ENCODE results near the gene RASIP1. TPM values are rescaled to one million over a fixed set of nuclear protein-coding genes. Genes with fewer than 3 reads are reported as not detected.

Gene RASIP1
- total RNA-seq, 1 donor from 2014 or later: 31.2 TPM

DNA sequence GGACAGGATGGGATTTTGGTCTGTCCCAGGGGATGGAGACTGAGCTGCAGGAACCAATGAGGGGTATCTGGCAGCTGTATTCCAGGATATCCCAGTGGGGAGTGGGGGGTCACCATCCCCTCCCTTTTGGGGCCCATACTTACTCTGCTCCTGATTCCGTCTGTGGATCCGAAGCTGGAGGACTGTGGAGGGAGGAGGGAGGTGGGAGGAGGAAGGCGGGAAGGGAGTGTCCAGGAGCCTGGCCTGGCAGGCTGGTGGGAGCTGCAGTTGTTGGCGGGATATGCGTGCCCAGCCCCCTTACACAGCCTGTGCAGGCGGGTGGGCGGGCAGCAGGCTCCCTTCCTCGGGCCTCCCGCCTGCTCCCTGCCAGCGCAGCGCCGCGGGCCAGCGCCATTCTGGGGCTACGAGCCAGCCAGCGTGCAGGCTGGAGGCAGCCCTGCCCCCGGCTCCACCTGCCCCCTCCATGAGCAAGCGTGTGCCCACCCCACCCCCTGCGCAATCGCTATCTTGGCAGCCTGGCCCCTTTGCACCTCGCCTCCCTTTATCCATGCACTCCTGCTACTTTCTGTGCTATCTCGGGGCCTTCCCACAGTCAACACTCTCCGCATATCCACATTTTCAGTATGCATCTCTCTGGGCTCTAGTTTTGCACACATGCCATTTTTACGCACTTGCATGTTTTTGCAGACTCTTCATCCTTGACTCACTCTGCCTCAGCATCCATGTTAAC lies 23.7 kb downstream of the RASIP1 start:
- H3K9me3 ChIP-seq: no peaks in the 10 kb centered on the region
- H3K27ac ChIP-seq: peak overlapping the region; percentile 95
- TF ChIP-seq POLR2AphosphoS5 (IDR thresholded peaks at IDR 0.05; ENCODE audit: insufficient read depth in 1 of 2, low read depth in 1 of 2) (peak in 1 of 2 donors; percentile 50), POLR2A (IDR thresholded peaks at IDR 0.05) (no peak)
- TF ChIP-seq, protein P1, sequence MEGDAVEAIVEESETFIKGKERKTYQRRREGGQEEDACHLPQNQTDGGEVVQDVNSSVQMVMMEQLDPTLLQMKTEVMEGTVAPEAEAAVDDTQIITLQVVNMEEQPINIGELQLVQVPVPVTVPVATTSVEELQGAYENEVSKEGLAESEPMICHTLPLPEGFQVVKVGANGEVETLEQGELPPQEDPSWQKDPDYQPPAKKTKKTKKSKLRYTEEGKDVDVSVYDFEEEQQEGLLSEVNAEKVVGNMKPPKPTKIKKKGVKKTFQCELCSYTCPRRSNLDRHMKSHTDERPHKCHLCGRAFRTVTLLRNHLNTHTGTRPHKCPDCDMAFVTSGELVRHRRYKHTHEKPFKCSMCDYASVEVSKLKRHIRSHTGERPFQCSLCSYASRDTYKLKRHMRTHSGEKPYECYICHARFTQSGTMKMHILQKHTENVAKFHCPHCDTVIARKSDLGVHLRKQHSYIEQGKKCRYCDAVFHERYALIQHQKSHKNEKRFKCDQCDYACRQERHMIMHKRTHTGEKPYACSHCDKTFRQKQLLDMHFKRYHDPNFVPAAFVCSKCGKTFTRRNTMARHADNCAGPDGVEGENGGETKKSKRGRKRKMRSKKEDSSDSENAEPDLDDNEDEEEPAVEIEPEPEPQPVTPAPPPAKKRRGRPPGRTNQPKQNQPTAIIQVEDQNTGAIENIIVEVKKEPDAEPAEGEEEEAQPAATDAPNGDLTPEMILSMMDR (IDR thresholded peaks at IDR 0.05): no peak
- intact Hi-C loops (cut with DNase I): no loop called here
- no peaks in the 10 kb centered on the region for H3K36me3 ChIP-seq
- H3K4me3 ChIP-seq: peak overlapping the region; percentile 43 to 62
- DNase-seq (ENCODE audit: extremely low spot score in 2 of 2): no peak
- H3K27me3 ChIP-seq: no peaks in the 10 kb centered on the region
- peaks cover 66% of the 10 kb centered on the region for H3K4me1 ChIP-seq

DNA sequence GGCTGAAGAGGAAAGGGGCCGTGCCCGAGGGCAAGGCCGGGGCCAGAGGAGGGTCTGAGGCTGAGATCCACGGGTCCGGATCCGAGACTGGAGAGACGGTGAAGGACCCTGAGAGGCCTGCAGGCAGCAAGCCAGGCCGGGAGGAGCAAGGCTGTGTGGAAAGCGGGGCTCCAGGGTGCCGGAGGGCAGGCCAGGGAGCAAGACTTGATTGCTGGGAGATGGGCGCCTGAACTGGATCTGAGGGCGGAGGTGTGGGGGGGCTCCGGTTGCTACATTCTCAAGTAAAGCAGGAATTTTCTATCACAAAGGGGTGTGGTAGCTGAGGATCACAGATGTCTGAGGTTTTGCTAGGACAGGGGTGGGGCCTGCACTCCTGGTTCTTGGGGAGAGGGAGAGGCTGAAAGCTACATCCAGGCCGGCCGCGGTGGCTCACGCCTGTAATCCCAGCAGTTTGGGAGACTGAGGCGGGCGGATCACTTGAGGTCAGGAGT lies 24.7 kb downstream of the RASIP1 start:
- Histone ChIP-seq H3K9me3 (no peaks in the 10 kb centered on the region), H3K4me3 (peak overlapping the region; percentile 58 to 62), H3K36me3 (no peaks in the 10 kb centered on the region), H3K4me1 (peaks cover 66% of the 10 kb centered on the region), H3K27me3 (no peaks in the 10 kb centered on the region), H3K27ac (peak overlapping the region; percentile 95)
- no peak for DNase-seq (ENCODE audit: extremely low spot score in 2 of 2)
- intact Hi-C loops (cut with DNase I): no loop called here
- TF ChIP-seq, protein P1 (IDR thresholded peaks at IDR 0.05): no peak
- peak in 1 of 2 donors; percentile 11 for TF ChIP-seq POLR2AphosphoS5 (IDR thresholded peaks at IDR 0.05; ENCODE audit: insufficient read depth in 1 of 2, low read depth in 1 of 2)

DNA sequence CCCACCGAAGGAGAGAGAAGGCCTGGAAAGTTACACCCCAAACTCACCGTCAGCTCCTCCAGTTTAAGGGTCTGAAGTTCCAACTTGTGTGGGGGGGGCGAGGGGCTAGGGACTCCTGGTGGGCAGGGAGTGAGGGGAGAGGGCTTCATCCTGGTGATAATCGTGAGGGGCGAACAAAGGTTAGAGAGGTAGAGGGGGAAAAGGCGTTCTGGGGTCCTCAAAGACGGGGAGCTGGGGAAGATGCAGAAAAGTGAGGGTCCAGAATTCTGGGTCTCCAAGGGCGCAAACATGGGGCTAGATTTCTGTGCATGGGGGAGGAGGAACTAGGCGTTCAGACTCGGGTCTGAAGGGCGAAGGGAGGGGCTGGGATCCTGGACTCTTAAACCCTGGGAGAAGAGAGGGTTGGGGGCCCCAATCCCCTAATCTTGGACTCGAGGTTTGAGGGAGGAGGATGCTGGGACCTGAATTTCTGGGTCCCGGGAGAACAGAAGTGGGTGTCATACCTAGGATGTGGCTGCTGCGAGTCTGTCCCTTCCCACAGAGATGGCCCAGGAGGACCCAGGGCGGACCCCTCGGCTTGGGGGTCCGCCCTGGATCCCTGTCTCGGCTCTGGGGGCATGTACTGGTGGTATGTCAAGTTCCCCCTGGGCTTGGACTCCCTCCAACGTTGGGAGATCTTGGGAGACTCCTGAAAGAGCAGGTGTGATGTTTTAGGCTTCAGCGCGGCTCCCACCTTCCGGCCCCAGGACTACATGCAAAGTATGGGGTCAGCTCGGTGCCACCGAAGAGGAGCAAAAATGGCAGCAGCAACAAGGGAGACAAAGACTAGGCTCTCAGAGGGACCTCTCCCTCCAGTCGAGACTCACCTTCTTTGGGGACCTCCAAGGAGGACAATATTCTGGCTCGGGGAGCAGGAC lies 25.4 kb downstream of the RASIP1 start:
- TF ChIP-seq POLR2AphosphoS5 (IDR thresholded peaks at IDR 0.05; ENCODE audit: insufficient read depth in 1 of 2, low read depth in 1 of 2) (no peak), POLR2A (IDR thresholded peaks at IDR 0.05) (no peak)
- TF ChIP-seq, protein P1 (IDR thresholded peaks at IDR 0.05): no peak
- no peaks in the 10 kb centered on the region for H3K36me3 ChIP-seq
- peaks cover 62% of the 10 kb centered on the region for H3K4me1 ChIP-seq
- H3K9me3 ChIP-seq: no peaks in the 10 kb centered on the region
- H3K27ac ChIP-seq: peak overlapping the region; percentile 95
- no peak for DNase-seq (ENCODE audit: extremely low spot score in 2 of 2)
- H3K4me3 ChIP-seq: peak overlapping the region; percentile 58 to 62
- no peaks in the 10 kb centered on the region for H3K27me3 ChIP-seq
- intact Hi-C loops (cut with DNase I): no loop called here

DNA sequence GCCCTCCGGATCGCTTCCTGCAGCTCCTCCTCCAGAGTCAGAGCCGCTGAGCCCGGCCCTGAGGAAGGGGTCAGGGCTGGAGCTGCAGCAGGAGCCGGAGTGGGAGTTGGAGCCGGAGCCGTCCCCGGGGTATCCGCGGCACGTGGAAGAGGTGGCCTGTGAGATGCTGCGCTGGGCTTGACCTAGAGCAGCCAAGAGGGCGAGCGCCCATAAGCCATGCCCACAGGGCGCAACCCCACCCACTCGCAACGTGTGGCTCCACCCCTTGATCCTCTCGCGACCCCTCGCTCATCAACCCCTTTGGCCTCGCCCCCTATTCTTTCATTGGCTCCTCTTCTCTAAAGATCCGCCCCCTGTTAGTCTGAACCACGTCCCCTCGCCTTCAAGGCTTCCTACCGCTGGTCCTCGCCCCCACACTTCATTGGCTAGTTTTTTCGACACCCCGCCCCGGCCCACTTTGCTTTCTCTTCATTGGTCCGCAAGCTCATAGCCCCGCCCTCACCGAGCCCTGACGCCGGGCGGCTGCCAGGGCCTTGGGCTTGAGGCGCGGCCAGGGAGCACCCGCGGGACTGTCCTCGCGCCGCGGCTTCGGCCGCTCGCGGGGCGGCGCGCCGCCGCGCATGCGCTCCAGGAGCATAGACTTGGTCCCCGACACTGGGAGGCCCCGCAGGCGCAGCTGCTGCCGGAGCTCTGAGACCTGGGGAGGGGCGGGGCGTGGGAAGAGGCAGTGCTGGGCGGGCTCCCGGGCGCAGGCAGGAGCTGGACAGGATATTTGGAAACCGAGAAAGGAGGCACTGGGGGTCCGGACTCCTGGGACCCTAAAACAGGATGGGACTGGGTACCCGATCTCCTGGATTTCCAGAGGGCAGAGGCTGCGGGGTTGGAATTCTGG lies 26.3 kb downstream of the RASIP1 start:
- TF ChIP-seq, protein P1 (IDR thresholded peaks at IDR 0.05): no peak
- TF ChIP-seq POLR2AphosphoS5 (IDR thresholded peaks at IDR 0.05; ENCODE audit: insufficient read depth in 1 of 2, low read depth in 1 of 2) (peak; percentile 63 to 72), POLR2A (IDR thresholded peaks at IDR 0.05) (peak in 1 of 2 donors; percentile 58)
- intact Hi-C loops (cut with DNase I): no loop called here
- Histone ChIP-seq H3K4me1 (peaks cover 54% of the 10 kb centered on the region), H3K27ac (peak overlapping the region; percentile 95), H3K36me3 (no peaks in the 10 kb centered on the region), H3K4me3 (peak overlapping the region; percentile 62 to 79), H3K9me3 (no peaks in the 10 kb centered on the region), H3K27me3 (no peaks in the 10 kb centered on the region)
- peak; percentile 99 to 100 for DNase-seq (ENCODE audit: extremely low spot score in 2 of 2)
